ENCODE results near the gene PAPPA2. TPM values are rescaled to one million over a fixed set of nuclear protein-coding genes. Genes with fewer than 3 reads are reported as not detected.

The PAPPA2 gene
- total and polyA plus RNA-seq, 2 of the 8 experiments (the other 6 are each of a cell fraction or from before 2014, with no cell fraction given) = 0.08 to 0.88 TPM

- no peak for TF ChIP-seq USF2 (IDR thresholded peaks at IDR 0.05; ENCODE audit: low read length)
- TF ChIP-seq SIX5 (IDR thresholded peaks at IDR 0.05; ENCODE audit: low read depth, low read length) = no peak
These were observed 230.8 kb downstream of the PAPPA2 start (continued) for GRCh38 chr1:176693697-176694329.
